ENCODE measurements around the gene ALCAM.

The ALCAM gene

DNA sequence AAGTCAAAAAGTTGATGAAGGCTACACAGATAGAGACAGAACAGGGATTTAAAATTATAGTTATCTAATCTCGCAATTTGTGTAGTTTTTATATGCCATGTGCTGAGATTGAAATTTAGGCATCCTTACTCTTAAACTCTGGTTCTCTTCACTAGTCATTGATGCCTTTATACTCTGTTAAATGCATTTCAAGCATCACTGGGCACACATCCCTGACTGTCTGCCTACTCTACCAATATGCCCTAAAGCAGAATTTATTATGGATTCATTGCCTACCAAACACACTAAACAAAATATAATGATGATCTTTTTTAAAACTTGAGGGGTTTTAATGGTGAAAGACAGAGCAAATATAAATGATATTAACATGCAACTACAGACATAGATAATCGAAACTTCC lies 10.3 kb upstream of the ALCAM start:
- no peak for DNase-seq (ENCODE audit: low read depth)

- DNase-seq (ENCODE audit: low read depth), result no peak
Observed at GRCh38 chr3:105356988-105357387, 9.7 kb upstream of the ALCAM start.

DNA sequence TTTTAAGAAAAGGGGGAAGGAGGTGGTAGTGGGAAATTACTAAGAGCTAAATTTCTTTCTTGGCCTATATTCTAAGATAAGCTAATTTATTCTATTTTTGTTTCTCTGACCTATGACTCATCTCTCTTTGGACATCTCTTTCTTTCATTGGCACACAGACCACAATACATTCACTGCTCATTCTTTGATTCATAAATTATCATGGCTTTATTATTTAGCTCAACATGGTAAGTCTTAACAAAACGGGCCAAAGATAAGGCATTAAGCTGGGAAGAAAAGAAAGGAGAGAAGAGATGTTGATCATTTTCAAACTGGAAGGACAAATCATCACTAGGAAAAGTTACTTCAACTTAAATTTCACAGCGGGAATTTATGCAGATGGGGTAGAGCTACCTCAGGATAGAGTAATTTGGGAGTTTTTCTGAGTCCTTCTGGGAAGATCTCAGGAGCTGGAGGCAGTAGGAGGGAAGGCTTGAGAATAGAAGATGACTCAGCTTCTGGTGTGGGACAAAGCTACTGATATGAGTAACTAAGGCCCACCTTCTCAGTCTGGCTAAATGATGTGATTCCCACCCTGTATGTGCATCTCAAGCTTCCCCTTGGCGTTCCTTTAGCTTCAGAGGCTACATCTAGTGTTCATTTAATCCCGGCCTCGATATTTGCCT lies 7.5 kb upstream of the ALCAM start:
- peak; percentile 83 for DNase-seq (ENCODE audit: low read depth)

DNA sequence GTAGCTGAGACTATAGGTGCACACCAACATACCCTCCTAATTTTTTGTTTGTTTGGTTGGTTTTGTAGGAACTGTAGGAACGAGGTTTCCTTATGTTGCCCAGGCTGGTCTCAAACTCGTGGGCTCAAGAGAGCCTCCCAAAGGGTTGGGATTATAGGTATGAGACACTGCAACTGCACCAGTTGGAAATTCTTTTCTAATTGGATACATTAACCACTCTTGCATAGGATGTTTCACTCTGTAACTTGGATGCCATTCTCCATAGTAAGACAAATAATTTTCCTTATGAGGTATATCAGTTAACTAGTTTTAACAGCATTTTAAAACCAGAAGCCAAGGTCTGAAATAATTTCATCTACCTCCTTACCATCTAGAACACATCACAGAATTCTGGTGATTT lies 6.7 kb upstream of the ALCAM start:
- DNase-seq (ENCODE audit: low read depth), result no peak

- DNase-seq (ENCODE audit: low read depth), result peak; percentile 87
Observed at GRCh38 chr3:105362021-105362665, 4.6 kb upstream of the ALCAM start.

DNA sequence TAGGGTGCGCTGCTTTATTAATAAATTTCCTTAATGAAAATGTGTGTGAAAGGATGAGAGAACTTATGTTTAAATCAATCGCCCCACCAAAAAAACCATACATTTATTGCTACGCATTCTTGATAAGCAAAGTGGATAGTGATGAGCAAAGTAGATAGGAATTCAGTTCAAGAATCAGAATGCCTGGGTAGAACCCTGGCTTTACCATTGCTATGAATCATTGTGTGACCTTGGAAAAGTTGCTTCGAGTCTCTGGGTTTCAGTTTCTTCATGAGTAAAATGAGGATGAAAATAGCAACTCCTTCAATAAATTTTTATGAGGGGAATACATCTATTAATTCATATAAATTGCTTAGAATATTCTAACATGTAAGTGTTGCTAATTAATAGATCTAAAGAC lies 2.6 kb upstream of the ALCAM start:
- peak; percentile 92 for DNase-seq (ENCODE audit: low read depth)

DNA sequence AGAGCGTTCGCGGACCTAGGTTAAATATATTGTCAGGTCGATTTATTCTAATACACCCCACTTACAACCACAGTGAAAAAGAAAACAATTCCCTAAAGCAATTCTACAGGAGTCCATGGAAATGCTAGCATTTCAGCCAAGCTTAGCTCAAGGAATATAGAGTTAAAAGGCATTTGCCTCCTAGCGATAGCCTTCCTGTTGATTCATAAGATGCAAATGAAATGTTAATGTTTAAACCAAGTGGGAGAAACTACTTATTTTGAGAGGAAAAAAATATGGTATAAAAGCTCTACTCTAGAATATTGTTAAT lies 1.7 kb upstream of the ALCAM start:
- peak; percentile 49 for DNase-seq (ENCODE audit: low read depth)

DNA sequence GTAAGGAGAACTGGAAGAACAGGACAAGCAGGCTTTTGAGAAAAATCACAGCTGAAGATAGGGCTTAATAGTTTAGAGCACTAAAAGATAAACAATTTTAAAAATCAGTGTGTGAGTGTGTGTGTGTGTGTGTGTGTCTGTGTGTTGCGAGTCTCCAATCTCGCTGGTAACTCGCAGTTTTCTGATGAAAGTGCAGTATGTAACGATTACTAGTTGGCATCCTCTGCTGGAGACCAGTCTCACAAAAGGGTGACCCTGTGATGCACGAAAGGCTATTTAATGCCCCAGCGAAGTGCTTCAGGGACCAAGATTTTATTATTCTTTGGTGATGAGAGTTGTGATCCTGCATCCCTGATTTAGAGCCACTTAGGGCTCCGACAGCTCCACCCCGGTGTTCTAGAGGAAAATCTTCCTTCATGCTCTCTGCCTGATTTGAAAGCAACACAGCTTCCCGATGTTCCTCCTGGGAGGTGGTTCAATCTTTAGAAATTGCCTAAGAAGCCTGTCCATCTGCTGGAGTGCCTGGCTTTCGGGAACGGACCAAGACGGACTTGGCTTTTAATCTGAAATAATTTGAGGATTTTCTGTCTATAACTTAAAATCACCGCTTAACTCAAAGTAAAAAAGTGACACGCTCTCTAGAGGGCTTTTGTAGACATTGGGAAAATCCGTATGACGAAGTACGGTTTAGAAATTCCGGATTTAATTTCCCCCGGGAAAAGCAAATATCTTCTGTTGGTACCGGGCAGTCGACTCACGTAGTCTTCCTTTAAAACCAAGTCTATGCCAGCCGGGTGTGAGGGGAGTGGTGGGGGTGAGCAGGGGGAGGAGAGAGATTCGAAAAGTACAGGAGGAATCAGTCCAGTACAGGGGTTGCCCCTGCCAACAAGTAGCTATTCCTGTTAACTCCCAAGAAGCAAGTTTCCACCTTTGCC lies 1.1 kb upstream of the ALCAM start:
- DNase-seq (ENCODE audit: low read depth), result peak; percentile 67

DNA sequence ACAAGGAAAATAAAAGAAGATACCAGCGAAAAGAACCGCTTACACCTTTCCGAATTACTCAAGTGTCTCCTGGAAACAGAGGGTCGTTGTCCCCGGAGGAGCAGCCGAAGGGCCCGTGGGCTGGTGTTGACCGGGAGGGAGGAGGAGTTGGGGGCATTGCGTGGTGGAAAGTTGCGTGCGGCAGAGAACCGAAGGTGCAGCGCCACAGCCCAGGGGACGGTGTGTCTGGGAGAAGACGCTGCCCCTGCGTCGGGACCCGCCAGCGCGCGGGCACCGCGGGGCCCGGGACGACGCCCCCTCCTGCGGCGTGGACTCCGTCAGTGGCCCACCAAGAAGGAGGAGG lies 325 bp downstream of the ALCAM start:
- no peak for DNase-seq (ENCODE audit: low read depth)

DNA sequence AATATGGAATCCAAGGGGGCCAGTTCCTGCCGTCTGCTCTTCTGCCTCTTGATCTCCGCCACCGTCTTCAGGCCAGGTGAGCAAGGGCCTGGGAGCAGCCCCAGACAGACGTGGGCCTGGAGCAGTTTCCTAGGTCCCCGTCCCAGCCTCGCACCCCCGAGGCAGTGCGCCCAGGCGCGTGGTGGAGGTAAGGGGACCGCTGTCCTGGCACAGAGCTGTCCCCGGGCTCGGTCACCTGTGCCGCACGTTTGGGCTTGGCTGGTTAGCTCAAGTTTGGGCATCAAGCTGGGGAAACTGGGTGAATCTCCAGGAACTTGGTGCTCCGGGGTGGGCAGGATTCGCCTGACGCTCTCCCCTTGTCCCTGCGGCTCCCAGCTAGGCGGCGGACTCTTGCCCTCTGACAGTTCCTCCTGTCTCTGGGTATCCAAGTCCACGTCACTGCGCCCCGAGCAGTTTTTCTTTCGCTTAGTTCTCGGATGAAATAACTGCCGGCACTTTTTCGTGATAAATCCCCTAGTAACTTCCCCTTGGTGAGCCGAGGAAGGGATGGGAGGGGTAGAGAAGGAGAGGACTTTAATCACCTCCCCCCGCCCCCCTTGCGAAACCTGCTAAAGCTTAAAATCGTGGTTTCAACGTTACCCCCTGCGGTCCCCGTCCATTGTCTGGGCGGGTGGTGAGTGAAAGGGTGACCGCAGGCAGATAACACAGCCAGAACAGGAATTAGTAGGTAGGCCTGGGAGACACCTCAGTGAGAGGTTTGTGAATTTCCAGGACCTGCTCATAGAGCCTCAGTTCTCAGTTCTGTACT lies 901 bp downstream of the ALCAM start:
- peak; percentile 86 for DNase-seq (ENCODE audit: low read depth)

DNA sequence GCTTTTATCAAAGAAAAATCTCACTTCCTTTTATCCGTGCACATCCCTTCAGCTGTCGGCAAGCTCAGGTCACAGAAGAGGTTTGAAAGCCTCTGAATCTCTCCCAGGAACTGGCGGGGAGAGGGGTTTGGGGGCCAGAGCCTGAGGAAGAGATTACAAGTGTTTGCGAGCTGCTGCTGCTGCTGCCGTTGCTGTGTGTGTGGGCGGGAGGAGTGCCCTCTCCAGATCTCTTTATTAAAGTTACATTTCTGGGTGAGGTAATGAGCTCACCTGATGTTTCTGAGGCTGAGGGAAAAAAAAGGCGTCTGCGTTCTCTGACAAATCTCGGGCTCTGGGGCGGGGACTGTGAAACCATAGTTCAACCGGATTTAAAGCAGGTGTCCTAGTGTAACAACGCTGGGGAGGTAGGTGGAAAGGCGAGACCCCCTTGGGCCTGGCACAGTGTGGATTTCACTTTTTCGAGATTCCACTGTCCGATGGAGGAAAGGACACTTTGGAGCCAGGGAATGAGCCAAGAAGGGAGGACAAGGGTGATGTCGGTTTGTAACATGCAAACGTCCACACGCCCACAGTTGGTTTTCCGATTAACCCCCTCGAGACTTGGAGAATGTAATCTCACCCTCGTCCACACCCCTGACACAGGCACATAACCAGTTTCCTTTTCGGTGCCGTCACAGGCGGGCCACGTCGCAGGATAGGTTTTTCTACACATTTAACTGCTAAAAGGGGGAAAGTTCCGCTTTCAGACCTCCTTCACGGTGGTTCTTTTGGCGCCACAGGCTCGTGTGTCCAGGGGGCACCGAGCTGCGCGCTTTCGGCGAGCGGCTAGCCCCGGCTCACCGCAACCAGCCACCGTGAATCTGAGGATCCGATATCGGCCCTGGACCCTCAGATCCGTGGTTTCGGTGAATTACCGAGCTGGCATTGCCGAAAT lies 2.1 kb downstream of the ALCAM start:
- peak; percentile 78 for DNase-seq (ENCODE audit: low read depth)

- DNase-seq (ENCODE audit: low read depth), result peak; percentile 72
Observed at GRCh38 chr3:105369500-105370371, 3.0 kb downstream of the ALCAM start.

DNA sequence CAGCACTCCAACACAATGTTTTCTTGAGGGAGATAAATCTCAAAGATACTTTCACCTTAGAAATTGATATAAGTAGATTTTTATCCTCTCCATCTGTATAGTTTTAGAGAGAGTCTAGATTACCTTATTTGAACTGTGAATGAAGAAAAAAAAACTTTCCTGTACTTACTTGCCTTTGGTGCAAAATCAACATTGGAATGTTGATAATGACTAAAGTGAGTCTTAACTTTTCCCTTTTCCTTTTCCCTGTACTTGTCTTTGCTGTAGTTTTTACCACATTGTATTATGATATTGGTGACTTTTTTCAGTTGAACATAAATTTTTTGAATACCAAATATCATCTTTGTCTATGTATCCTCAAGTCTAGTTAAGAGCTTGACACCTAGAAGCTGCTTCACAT lies 6.7 kb downstream of the ALCAM start:
- DNase-seq (ENCODE audit: low read depth), result no peak

GRCh38 chr3:105375750-105376511 lies 9.2 kb downstream of the ALCAM start:
- no peak for DNase-seq (ENCODE audit: low read depth)

GRCh38 chr3:105377716-105378115 lies 11.0 kb downstream of the ALCAM start:
- DNase-seq (ENCODE audit: low read depth), result no peak

DNA sequence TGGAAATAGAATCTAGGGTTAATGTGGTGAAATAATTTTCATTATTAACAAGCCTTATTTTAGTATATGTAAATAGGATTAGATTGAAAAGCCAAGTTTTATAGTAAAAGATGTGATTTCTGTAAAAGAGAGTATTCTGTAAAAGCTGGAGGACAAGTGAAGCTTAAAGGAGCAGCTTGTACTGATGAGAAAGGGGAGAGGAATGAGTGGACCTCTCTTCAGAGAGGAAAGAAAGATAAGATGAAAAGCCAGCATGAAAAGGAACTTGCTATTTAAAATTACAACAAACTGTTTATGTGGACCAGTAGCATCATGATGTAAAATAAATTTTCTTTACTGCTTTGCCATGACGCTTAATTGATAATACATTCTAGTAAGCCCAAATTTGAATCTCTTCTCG lies 18.5 kb downstream of the ALCAM start:
- DNase-seq (ENCODE audit: low read depth), result peak; percentile 55

GRCh38 chr3:105385819-105386508 lies 19.3 kb downstream of the ALCAM start:
- DNase-seq (ENCODE audit: low read depth), result no peak

GRCh38 chr3:105387122-105387751 lies 20.5 kb downstream of the ALCAM start:
- DNase-seq (ENCODE audit: low read depth), result peak; percentile 47
